NCI-H2227 (cell line): ENCODE data around the gene MTCP1.

Source experiments
- DNase-seq: peaks from one replicate; lab custom pipeline; 2025; ENCODE audit not compliant: unreplicated experiment; lab: John Stamatoyannopoulos, UW

Gene MTCP1, protein sequence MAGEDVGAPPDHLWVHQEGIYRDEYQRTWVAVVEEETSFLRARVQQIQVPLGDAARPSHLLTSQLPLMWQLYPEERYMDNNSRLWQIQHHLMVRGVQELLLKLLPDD

DNA sequence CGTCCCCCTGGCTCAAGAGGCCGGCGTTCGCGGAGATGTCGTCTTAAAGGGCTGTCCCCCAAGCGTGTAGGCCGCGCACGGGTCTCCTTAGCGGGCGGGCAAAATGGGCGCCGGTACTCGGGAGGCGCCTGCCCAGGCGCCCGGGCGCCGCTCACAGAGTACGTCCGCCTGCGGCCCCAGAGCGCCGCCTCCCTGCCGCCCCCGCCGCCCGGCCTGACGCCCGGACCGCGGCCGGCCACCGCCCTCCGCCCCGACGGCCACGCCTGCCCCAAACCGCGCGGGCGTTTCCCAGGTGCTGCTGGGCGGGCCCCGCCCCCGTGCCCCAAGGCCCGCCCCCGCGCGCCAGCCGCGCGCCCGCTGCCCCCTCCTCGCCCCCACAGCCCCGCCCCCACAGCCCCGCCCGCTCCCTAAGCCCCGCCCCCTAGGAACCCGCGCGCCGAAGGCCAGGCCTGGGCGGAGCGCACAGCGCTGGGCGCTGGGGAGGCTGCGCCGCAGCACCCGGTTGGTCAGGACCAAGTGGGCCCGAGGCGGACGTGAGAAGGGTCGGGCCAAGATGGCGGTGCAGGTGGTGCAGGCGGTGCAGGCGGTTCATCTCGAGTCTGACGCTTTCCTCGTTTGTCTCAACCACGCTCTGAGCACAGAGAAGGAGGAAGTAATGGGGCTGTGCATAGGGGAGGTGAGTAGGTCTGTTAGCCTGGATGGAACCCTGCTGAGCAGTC is at the start of gene MTCP1, which contains the start of the genes BRCC3 and CMC4:
MTCP1 (minus strand) TSS at position 162 of the 719 bp plus-strand sequence. CDS start 5,126 bp downstream, outside the sequence.
BRCC3 (plus strand) TSS at position 534 of the 719 bp plus-strand sequence; CDS start at position 554, 20 bp downstream.
CMC4 (minus strand) TSS at position 162 of the 719 bp plus-strand sequence. CDS start 7,113 bp downstream, outside the sequence.
- peak; percentile 95 for DNase-seq

DNA sequence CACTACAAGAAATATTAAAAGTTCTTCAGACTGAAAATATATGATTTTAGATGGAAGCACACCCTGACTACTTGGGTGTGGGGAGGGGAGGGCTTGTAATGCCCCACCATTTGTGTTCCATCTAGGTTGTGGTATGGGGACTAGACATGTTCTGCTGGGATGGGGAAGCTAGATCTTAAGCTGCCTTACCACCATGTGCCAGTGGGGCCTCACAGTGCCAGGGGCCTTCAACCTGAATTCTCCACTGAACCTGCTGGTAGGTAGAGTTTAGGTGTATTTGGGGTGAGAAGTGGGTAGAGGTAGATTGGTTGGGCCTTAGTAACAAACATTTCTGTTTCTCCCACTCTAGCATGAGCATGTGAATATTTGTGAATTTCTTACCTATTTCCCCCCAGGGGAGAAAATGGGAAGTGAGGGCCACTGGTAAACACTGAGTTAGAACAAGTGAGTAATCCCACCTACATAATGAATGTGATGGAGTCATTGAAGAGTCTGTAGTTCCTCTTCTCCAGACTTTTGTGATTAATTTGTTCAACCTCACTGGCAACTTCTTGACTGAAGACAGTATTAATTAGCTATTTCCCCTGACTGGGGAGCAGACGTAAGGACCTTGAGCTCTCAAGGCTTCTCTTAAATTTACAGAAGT is 44.4 kb upstream of the MTCP1 start:
- DNase-seq = no peak

DNA sequence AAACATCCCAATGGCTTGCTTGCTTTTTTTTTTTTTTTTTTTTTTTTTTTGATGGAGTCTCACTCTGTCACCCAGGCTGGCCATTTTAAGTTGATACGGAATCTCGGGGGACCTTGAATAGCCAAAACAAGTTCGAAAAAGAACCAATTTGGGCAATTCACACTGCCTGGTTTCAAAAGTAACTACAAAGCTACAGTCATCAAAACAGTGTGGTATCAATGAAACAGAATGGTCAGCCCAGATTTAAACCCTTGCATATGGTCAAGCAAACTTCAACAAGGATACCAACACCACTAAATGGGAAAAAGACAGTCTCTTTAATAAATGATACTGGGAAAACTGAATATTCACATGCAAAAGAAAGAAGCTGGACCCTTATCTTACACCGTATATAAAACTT is 42.2 kb upstream of the MTCP1 start:
- DNase-seq = no peak

DNA sequence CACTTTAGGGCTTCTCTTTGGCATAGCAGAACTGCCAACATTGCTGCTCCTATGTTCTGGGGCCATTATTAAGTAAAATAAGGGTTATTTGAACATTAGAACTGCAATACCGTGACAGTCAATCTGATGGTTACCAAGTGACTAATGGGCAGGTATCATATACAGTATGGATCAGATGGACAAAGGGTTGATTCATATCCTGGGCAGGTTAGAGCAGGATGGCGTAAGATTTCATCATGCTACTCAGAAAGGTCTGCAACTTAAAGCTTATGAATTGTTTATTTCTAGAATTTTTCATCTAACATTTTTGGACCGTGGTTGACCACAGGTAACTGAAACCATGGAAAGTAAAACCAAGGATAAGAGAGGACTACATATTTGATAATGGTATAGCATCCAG is 41.2 kb upstream of the MTCP1 start:
- no peak for DNase-seq

DNA sequence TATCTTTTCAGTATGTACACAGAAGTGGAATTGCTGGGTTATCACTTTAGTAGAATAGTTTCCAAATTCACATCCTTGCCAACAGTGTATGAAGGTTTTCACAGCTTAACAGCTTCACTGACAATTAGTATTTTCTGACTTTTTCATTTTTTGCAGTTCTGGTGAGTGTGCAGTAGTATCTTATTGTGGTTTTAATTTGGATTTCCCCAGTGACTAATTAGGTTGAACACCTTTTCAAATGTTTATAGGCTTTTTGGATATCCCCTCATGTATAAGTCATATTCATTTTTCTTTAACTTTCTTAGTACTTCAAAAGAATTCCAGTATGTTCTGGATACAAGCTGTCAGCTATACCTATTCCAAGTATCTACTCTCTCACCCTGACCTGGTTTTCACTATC is 37.5 kb upstream of the MTCP1 start:
- no peak for DNase-seq

DNA sequence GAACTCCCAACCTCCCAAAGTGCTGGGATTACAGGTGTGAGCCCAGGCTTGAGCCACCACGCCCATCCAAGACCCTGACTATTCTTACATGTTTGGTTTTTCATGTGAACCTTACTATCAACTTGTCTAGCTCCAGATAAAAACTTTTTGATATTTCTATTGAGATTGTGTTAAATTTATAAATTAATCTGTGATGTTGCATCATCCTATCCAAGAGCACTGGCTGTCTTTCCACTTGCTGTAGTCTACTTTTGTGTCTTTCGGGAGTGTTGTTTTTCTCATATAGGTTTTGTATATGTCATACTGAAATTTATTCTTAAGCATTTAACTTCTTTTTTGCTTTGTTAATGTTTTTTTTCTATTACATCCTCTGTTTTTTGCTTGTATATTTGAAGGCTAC is 35.0 kb upstream of the MTCP1 start:
- DNase-seq = no peak

DNA sequence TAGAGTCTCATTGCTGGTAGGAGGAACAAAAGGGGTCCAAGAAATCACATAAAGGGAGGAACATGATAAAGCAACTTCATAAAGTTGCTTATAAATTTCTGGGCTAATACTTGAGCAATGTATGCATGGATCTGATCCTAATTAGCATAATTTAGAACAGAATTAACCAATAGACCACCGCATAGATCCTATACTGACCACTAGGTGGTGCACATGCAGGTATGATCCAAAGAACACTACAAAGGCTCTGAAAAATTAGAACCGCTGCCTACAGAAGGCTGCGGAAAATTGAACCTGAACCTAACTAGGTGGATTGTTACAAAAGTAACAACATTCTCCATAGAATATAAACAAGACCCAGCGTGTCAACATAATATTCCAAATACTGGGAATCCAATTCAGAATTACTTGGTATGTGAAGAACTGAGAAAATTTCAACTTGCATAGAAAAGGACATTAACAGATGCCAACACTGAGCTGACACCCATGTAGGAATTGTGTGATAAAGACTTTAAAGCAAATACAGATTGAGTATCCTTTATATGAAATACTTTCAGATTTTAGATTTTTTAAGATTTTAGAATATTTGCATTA is 23.6 kb upstream of the MTCP1 start:
- DNase-seq = peak; percentile 28

DNA sequence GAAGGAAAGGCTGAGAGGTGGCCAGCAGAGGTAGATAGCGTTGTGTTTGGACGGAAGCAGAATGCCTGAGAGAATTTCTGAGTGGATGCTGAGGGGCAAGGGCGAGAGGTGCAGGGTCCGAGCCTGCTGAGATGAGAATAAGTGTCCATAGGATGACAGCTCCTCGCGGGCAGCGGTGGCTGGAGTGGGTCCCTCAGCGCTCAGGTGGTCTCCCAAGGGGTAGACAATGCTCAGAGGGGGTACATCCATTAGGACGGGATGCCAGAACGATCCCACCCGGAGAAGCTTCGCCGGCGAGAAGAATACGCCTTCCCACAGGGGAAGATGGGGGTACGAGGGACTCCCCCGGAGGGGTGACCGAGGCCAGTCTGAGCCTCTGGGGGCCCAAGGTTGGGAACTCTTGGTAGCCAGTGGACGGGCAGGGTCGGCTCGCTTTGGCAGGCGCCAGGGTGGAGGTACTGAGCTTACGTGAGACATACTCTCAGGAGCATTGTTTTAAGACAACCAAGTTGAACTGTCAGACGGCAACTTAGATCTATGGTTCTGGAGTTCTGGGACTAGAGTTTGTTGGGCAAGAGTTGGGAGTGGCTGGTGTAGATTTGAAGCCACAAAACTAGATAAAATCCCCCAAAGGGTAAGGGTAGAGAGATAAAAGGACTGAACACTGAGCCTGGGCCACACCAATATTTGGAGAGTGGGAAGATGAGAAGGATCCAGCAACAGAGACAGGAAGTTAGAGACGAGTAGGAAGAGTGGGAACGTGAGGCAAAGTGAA is 16.2 kb upstream of the MTCP1 start:
- DNase-seq = no peak

DNA sequence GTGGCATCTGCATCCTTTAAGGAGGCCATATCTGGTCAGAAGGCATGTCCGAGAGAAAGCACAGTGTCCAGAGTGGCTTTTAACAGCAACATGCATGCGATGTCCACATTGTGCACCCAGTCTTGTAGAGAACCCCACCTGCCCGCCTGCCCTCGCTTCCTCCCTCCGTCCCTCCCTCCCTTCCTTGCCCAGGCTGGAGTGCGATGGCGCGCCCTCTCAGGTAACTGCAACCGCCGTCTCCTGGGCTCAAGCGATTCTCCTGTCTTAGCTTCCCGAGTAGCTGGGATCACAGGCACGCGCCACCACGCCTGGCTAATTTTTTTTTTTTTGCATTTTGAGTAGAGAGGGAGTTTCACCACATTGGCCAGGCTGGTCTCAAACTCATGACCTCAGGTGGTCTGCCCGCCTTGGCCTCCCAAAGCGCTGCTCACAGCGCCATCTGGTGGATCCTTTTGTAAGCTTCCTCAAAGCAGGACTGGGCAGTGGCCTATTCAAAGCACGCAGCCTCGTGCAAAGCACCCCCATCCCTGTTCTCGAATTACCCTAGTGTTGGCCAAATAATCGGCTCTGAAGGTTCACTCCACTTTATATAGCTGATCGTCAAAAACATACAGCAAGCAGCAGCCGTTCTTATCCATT is 15.4 kb upstream of the MTCP1 start:
- peak; percentile 15 for DNase-seq

DNA sequence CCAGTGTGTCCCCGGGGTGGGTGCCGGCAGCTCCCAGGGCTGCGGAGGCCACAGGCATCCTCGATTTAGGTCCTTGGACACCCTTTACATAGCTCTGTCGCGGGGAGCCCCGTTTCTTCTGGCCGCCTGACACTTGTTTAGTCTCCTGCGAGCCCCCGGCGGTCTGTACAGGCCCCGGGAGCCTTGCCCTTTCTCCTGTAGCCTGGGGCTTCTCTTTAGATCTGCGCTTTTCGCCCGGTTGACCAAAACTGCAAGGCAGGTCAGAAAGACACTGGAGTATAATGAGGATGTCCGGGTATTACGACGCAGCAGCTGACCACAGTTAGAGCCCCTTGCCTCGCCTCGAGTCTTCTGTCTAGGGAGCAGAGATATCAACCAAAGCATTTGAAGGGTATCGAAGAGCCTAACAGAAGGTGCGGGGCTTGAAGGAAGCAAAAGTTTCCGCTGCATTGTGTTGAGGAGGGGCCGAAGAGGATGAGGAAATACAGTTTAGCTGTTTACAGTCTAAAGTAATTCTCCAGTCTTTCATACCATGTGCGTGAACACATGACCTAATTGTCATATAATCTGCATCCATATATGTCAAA is 851 bp upstream of the MTCP1 start:
- peak; percentile 49 for DNase-seq

DNA sequence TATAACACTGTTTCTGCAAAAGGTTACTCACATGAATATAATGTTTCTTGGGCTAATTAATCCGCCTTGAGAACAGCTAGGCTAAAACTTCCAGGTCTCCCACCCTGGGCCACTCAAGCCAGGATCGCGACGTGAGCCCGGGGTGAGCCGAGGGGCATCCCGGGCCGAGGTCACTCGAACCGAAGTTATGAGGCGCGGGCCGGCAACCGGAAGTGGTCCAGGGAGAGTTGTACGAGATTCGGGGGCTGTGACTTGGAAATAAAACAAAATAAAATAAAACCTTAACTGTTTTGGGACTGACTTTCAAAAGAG is 317 bp downstream of the MTCP1 start:
- no peak for DNase-seq

DNA sequence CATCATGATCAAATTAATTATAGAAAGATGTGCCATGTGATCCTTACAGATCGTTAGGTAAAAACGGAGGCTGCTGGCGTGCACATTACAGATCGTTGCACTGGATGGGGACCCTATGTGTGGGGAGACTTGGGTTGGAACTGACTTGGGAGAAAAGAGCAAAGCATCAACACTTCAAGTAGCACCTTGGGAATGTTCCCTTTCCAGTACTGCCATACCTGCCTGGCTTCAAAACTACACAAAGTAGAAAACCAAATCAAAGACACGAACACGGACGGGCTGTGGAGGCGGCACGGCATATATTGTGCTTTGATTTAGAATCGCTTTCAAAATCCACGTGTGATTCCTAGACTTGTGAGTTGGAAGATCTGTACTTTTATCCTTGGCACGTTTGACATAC is 898 bp downstream of the MTCP1 start:
- no peak for DNase-seq

DNA sequence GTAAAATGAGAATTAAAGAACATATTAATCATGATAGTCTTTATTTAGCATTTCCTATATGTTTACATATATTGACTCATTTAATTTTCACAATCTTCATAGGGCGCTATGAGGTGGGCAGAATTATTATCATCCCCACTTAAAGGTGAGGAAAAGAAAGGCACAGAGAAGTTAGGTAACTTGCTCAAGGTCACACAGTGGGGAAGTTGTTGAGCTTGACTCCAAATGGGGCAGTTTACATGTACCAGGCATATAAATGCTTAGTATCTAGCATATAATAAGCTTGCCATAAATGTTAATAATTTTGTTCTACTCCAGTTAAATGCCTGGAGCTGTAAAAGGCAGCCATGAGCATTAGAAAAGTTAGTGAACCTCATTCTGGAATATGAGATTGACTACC is 1.5 kb downstream of the MTCP1 start:
- DNase-seq = no peak

DNA sequence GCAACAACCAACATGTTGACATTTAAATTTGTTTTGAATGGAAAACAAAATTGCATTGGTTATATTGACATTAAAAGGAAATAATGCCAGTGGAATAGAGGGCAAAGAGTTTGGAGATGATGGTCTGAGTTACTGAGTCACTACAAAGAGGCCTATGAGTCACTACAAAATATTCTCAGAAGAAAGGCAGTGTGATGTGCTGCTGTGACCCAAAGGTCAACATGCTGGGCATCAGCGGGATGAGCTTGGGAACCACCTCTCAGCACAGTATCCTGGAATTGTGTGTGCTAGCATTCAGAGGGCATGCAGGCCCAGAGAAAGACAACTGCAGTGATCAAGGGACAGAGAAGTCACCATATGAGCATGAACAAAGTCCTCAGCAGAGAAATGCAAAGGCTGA is 2.8 kb downstream of the MTCP1 start:
- DNase-seq = peak; percentile 1

DNA sequence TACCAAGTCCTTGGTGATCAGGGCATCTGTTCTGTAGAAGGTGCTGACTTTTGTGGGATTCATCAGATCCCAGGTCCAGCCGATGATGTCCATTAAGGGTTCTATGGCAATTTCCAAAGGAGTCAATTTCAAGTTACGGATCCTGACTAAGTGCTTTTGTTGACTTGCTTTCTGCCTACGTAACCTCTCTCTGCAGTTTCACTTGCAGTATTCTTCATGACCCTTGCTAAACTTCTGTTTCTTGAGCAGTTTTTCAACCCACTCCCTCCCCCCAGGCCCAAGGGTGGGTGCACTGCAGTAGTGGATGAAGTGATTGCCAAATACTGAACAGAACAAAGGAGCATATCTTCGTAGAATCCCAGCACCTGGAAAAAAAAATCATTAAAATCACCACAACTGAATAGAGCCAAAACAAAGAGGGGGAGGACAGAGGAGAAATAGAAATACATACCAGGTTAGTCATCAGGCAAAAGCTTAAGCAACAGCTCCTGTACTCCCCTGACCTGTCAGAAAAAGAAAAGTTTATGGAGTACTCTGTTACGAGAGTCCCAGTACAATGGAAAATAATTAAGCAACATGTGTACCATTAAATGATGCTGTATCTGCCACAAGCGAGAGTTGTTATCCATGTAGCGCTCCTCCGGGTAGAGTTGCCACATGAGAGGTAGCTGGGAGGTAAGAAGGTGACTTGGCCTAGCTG is 5.8 kb downstream of the MTCP1 start:
- no peak for DNase-seq

DNA sequence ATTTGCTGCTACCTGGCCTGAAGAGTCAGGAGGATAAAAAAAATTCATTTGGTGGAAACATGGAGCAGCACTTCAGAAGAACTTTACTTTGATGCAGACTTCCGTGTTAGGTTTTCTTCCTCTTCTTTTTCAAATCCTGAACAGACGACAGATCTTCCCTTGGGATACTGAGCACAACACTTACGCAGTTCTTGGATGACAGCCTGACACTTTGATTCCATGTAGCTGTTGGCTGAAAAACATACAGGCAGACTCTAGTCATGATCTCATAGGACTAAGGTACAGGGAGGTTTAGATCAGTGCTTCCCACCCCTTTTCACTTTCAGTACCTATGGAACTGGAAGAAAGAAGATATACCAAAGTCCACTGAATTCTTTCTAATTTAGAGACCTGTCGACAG is 9.2 kb downstream of the MTCP1 start:
- no peak for DNase-seq

DNA sequence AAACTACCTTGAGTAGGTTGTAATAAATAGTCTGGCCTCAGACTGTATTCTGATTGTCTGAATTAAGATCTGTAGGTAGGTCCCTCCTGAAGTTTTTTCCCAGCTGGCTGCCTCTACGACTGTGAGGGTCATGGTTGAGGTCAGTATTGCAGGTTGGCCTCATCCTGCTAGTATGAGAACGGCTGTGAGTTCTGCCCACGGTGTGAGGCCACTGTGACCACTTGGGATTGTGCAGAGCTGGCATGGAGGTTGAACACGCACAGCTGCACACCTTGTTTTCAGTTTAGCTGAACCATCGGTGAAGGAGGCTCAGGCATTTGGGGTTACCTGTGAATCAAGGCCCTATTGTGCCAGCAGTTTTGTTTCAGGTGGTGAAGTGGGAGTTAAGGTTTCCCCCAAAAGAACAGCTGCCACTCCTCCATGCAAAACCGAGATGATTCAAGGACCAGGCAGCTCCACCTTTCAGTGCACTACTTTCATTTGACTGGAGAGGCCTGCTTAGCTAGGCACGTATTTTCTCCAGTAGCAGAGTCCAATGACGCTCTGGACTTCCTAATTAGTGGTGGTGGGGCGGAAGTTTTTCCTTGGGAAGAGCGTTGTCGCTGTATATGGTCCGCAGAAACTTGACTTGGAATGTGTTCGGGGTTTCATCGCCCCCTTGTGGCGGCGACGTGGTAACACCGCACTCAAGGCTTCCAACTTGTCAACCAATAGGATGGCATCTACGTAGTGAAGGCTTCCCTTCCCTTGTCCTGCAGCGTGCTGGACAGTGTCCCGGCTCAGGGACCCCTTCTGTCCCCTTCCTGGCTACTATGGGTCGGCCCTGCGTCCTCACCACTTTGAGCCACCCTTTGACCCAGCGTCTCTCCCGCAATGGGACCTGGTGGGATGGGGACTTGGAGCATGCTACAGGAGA is 13.8 kb downstream of the MTCP1 start:
- peak; percentile 73 for DNase-seq

DNA sequence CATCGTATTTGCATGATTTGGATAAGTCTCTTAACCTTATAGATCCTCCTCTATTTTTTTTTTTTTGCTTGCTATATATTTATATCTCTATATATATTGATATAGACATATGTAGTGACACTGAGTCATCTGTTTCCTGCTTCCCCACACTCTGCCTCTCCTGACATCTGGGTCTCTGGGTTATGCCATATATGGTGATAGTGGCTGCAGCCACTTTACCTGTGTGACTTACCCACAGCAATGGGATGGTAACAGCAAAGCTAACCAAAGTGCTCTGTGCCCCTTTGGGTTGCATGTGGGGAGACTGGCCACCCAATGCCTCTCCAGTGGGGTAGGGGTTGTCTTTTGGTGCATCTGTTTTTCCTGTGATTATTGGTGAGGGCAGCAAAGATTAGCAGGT is 14.5 kb downstream of the MTCP1 start:
- DNase-seq = no peak

DNA sequence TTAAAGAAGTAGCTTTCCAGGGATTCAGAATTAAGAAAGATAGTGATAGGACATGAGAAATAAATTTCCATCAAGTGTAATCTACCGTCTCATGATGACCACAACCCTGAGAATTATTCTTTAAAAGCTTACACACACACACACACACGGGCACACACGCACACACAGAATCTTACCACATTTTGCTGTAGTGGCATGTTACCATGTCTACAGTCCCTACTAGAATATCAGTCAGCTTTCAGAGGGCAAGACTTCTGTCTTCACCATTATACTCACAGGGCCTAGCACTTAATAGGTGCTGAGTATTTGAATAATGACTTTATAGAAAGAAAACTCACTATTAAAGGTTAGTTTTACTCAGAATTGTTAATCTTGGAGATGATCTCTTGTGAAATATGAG is 15.4 kb downstream of the MTCP1 start:
- no peak for DNase-seq
